ENCODE data around the gene ZIC5.
A peak's percentile ranks its signal among the peaks of the same experiment; 100 is the strongest.

Gene ZIC5

GRCh38 chr13:99981735-99982035 lies 10.1 kb upstream of the ZIC5 start, which contains the start of gene ZIC2:
Gene ZIC2 (plus strand): TSS chr13:99981784. CDS start chr13:99982065, 281 bp downstream.
- DNase-seq (ENCODE audit: low spot score) (no peak), ATAC-seq (ENCODE audit: low read depth) (peak; percentile 10; the same call in 2 of the 3 replicates)
- no peak within 1 kb of the TSS for H3K27ac ChIP-seq (ENCODE audit: poor library complexity, severe bottlenecking)

GRCh38 chr13:99980824-99981734 lies 9.5 kb upstream of the ZIC5 start:
- Histone ChIP-seq H3K36me3 (ENCODE audit: low read depth) (no peaks in the 10 kb centered on the region), H3K4me3 (ENCODE audit: severe bottlenecking) (peak overlapping the region; percentile 29), H3K4me1 (ENCODE audit: insufficient read depth, poor library complexity, severe bottlenecking) (peaks cover 2% of the 10 kb centered on the region), H3K27me3 (ENCODE audit: insufficient read depth, poor library complexity, severe bottlenecking) (peaks cover 86% of the 10 kb centered on the region), H3K27ac (ENCODE audit: poor library complexity, severe bottlenecking) (no peak overlapping the region), H3K9me3 (ENCODE audit: severe bottlenecking) (no peaks in the 10 kb centered on the region)
- ATAC-seq (ENCODE audit: low read depth) (peak; percentile 44), DNase-seq (ENCODE audit: low spot score) (no peak)
- TF ChIP-seq CTCF (IDR thresholded peaks at IDR 0.05; ENCODE audit: poor library complexity, severe bottlenecking) = no peak

More at GRCh38 chr13:99981735-99982035, 10.1 kb upstream of the ZIC5 start, which contains the start of gene ZIC2:
- H3K9me3 ChIP-seq (ENCODE audit: severe bottlenecking) = no peaks in the 10 kb centered on the region
- H3K36me3 ChIP-seq (ENCODE audit: low read depth) = no peaks in the 10 kb centered on the region
- peaks cover 3% of the 10 kb centered on the region for H3K4me1 ChIP-seq (ENCODE audit: insufficient read depth, poor library complexity, severe bottlenecking)
- peaks cover 86% of the 10 kb centered on the region for H3K27me3 ChIP-seq (ENCODE audit: insufficient read depth, poor library complexity, severe bottlenecking)
- TF ChIP-seq CTCF (IDR thresholded peaks at IDR 0.05; ENCODE audit: poor library complexity, severe bottlenecking) = no peak
- H3K4me3 ChIP-seq (ENCODE audit: severe bottlenecking) = peak within 1 kb of the TSS; percentile 29

GRCh38 chr13:99980201-99980823 lies 8.7 kb upstream of the ZIC5 start:
- ATAC-seq (ENCODE audit: low read depth) (peak; percentile 68), DNase-seq (ENCODE audit: low spot score) (no peak)
- H3K4me3 ChIP-seq (ENCODE audit: severe bottlenecking) = peak overlapping the region; percentile 30
- H3K36me3 ChIP-seq (ENCODE audit: low read depth) = no peaks in the 10 kb centered on the region
- TF ChIP-seq CTCF (IDR thresholded peaks at IDR 0.05; ENCODE audit: poor library complexity, severe bottlenecking) = no peak
- no peaks in the 10 kb centered on the region for H3K4me1 ChIP-seq (ENCODE audit: insufficient read depth, poor library complexity, severe bottlenecking)
- peaks cover 88% of the 10 kb centered on the region for H3K27me3 ChIP-seq (ENCODE audit: insufficient read depth, poor library complexity, severe bottlenecking)
- H3K9me3 ChIP-seq (ENCODE audit: severe bottlenecking) = no peaks in the 10 kb centered on the region
- no peak overlapping the region for H3K27ac ChIP-seq (ENCODE audit: poor library complexity, severe bottlenecking)

GRCh38 chr13:99979453-99980200 lies 8.1 kb upstream of the ZIC5 start:
- DNase-seq (ENCODE audit: low spot score) (no peak), ATAC-seq (ENCODE audit: low read depth) (peak; percentile 17; the same call in 2 of the 3 replicates)
- H3K36me3 ChIP-seq (ENCODE audit: low read depth) = no peaks in the 10 kb centered on the region
- H3K4me1 ChIP-seq (ENCODE audit: insufficient read depth, poor library complexity, severe bottlenecking) = no peaks in the 10 kb centered on the region
- H3K4me3 ChIP-seq (ENCODE audit: severe bottlenecking) = peak overlapping the region; percentile 30
- no peak overlapping the region for H3K27ac ChIP-seq (ENCODE audit: poor library complexity, severe bottlenecking)
- no peak for TF ChIP-seq CTCF (IDR thresholded peaks at IDR 0.05; ENCODE audit: poor library complexity, severe bottlenecking)
- no peaks in the 10 kb centered on the region for H3K9me3 ChIP-seq (ENCODE audit: severe bottlenecking)
- H3K27me3 ChIP-seq (ENCODE audit: insufficient read depth, poor library complexity, severe bottlenecking) = peaks cover 88% of the 10 kb centered on the region
